AG04449 (cell line): Measurements from ENCODE around the gene ELK1.

Experiments
- CTCF ChIA-PET: fragments of 350-600 bp; formaldehyde crosslinking; extraction: SDS; loops from one replicate; lab custom pipeline; 2021; ENCODE audit warnings: antibody characterized with exemption; lab: Yijun Ruan, JAX
- POLR2A ChIA-PET: fragments of 400-600, 350-600 bp; formaldehyde crosslinking; extraction: SDS; loops from one replicate; lab custom pipeline; 2020; ENCODE audit warnings: antibody characterized with exemption, inconsistent platforms; lab: Yijun Ruan, JAX
- DNase-seq: peaks from one replicate; pipeline ENCODE4 v3.0.0-alpha.2; 2010; ENCODE audit warnings: low read depth, low spot score
- H3K4me3 ChIP-seq: 2 replicates; pipeline ENCODE4 v1.5.1; 2011; ENCODE audit warnings: low read depth, mild to moderate bottlenecking, control low read depth, low read length
- TF ChIP-seq, protein P1 (sequence below): IDR thresholded peaks from one replicate; pipeline ENCODE4 v1.5.1; 2011; ENCODE audit warnings: mild to moderate bottlenecking, moderate library complexity, low read length, control low read depth, inconsistent platforms; ENCODE audit not compliant: insufficient read depth; ENCODE audit errors: missing control alignments

The ELK1 gene

DNA sequence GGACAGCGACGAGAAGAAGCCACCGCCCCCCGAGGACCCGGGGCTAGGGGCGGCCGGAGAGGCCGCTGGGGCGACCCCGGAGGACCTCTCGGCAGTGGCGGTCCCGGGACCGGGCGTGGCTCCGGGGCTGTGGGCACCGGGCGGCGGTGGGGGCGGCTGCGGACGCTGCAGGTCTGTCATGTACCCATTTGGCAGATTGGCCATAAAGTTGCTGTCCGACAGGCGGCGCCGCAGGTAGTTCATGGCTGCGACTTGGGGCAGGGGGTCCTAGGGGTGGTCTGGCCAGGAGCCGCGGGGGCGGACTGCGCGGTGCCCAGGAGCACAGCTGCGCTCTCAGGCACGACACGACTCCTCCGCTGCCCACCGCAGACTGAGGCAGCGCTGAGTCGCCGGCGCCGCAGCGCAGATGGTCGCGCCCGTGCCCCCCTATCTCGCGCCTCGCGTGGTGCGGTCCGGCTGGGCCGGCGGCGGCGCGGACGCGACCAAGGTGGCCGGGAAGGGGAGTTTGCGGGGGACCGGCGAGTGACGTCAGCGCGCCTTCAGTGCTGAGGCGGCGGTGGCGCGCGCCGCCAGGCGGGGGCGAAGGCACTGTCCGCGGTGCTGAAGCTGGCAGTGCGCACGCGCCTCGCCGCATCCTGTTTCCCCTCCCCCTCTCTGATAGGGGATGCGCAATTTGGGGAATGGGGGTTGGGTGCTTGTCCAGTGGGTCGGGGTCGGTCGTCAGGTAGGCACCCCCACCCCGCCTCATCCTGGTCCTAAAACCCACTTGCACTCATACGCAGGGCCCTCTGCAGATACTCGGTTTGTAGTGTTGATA is 30.7 kb downstream of the ELK1 start, which contains the start of gene SYN1:
Gene SYN1, minus strand, starts transcription at position 372 of the 817 bp plus-strand sequence. Its CDS starts 129 bp downstream, at position 243.
- ChIA-PET CTCF (no interaction called here), POLR2A (no interaction called here)
- peak within 1 kb of the TSS; percentile 51 for H3K4me3 ChIP-seq
- no peak for DNase-seq
- TF ChIP-seq, protein P1, sequence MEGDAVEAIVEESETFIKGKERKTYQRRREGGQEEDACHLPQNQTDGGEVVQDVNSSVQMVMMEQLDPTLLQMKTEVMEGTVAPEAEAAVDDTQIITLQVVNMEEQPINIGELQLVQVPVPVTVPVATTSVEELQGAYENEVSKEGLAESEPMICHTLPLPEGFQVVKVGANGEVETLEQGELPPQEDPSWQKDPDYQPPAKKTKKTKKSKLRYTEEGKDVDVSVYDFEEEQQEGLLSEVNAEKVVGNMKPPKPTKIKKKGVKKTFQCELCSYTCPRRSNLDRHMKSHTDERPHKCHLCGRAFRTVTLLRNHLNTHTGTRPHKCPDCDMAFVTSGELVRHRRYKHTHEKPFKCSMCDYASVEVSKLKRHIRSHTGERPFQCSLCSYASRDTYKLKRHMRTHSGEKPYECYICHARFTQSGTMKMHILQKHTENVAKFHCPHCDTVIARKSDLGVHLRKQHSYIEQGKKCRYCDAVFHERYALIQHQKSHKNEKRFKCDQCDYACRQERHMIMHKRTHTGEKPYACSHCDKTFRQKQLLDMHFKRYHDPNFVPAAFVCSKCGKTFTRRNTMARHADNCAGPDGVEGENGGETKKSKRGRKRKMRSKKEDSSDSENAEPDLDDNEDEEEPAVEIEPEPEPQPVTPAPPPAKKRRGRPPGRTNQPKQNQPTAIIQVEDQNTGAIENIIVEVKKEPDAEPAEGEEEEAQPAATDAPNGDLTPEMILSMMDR: peak; percentile 6

DNA sequence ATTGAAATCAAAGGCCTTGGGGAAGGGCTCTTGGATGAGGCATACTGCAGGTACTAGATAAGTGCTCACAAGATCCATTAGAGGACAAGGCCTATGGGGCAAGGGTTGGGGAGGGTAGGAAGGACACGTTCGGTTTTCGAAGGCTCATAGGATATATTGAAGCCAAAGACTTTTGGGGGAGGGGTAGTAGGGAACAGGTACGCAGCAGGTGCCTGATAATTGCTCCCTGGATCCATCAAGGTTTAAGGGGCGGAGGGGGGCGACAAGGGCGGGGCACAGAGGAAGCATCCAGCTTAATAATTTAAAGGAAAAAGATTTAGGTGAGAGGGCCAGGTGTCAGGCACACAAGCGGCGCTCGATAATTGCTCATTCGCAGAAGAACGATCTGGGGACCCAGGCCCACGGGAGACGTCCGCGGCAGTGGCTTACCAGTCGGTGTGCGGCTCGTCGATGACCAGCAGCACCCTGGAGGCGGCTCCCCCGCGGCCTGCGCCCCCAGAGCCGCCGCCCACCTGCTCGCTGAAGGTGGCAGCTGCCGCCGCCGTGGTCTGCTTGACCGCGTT is 31.4 kb downstream of the ELK1 start:
- DNase-seq: no peak
- POLR2A ChIA-PET: no interaction called here
- TF ChIP-seq, protein P1: no peak
- CTCF ChIA-PET: interaction anchor here (0.6 kb wide), 1 partner anchor 21 kb away, joined by 3 read pairs; no protein-coding TSS in a partner anchor
- H3K4me3 ChIP-seq: no peak overlapping the region

DNA sequence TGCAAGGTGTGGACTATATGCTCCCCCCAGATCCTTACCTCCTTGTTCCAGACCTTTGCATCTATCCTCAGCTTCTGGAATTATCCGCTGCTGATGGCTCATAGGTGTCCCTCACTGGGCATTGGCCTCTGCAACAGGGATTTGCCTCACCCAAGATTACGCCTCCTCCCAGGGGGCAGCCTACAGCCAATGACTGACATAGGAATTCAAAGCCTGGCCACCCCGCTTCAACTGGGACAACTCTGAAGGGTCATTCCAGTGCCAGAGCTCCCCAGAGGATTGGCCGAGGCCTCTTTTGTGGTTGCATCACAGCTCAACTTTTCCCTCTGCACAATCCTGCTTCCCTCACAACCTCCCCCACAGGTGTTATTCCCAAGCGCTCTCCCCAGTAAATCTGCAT is 35.7 kb downstream of the ELK1 start:
- ChIA-PET CTCF (no interaction called here), POLR2A (no interaction called here)
- no peak overlapping the region for H3K4me3 ChIP-seq
- DNase-seq: no peak
- TF ChIP-seq, protein P1: no peak

DNA sequence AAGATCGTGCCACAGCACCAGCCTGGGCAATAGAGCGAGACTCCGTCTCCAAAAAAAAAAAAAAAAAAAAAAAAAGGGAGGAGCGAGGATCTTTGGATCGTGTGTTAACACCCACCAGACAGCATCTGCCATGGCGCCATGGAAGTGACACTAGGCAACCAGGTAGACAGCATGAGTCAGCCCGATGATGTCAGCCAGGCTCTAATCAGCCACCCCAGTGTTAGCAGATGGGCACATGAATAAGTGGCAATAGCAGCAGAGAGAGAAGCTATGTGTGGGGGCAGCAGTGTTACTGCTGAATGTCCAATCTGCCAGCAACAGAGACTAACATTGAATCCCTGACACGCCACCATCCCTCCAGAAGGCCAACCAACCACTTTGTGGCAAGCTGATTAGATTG is 37.3 kb downstream of the ELK1 start:
- no peak for DNase-seq
- ChIA-PET POLR2A (no interaction called here), CTCF (interaction anchor here (1.3 kb wide), 1 partner anchor 72 kb away, joined by 3 read pairs; no protein-coding TSS in a partner anchor)
- no peak overlapping the region for H3K4me3 ChIP-seq
- TF ChIP-seq, protein P1: no peak

DNA sequence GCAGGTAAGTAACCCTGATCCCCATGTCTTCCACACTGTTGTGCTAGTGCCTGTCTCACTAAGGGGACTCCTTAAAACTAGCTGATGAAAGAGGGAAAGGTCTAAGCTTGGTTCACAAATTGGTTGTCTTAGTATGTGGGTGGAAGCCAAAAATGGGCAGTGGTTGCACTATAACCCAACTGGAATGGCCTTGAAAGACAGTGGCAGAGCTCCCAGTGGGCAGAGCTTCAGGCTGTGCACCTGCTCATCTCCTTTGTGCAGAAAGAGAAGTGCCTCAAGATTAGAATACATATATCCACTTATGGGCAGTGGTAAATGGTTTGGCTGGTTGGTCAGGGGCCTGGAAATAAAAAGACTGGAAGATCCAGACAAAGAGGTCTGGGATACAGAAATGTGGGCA is 37.9 kb downstream of the ELK1 start:
- no peak for DNase-seq
- H3K4me3 ChIP-seq: no peak overlapping the region
- TF ChIP-seq, protein P1: no peak
- CTCF ChIA-PET: no interaction called here
- POLR2A ChIA-PET: no interaction called here

DNA sequence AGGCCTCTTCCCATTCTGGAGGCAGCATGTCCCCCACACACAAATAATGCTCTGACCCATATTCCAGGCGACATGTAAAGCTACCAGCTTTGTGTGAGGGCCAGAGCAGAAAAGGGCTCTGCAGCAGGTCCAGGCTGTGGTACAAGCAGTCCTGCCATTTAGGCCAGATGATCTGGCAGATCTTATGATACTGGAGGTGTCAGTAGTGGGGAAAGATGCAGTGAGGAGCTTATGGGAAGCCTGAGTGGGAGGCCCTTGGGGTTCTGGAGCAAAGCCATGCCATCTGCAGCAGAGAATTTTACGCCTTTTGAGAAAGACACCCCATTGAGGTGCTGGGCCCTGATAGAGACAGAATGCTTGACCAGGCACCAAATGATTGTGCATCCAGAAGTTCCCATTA is 38.4 kb downstream of the ELK1 start:
- CTCF ChIA-PET: no interaction called here
- no peak for DNase-seq
- H3K4me3 ChIP-seq: no peak overlapping the region
- TF ChIP-seq, protein P1: no peak
- POLR2A ChIA-PET: no interaction called here
